ENCODE measurements around the gene PNMA3.
"Not testable (repeated sequence)": the region's sequence is repeated elsewhere in the genome, so short reads cannot be mapped to it uniquely, and the experiment has no call there.

Gene PNMA3

GRCh38 chrX:153074262-153074899 lies 18.1 kb downstream of the PNMA3 start:
- DNase-seq (ENCODE audit: low spot score), result no peak

GRCh38 chrX:153074935-153075334 lies 18.7 kb downstream of the PNMA3 start:
- DNase-seq (ENCODE audit: low spot score), result no peak

GRCh38 chrX:153075366-153075765 lies 19.1 kb downstream of the PNMA3 start:
- no peak for DNase-seq (ENCODE audit: low spot score)

- DNase-seq (ENCODE audit: low spot score), result not testable (repeated sequence)
These were observed 21.3 kb downstream of the PNMA3 start for GRCh38 chrX:153077437-153078135.

GRCh38 chrX:153083238-153083923 lies 27.1 kb downstream of the PNMA3 start:
- not testable (repeated sequence) for DNase-seq (ENCODE audit: low spot score)

GRCh38 chrX:153102418-153102817 lies 46.1 kb downstream of the PNMA3 start:
- no peak for DNase-seq (ENCODE audit: low spot score)

- DNase-seq (ENCODE audit: low spot score), result not testable (repeated sequence)
These were observed 48.7 kb downstream of the PNMA3 start for GRCh38 chrX:153104959-153105358.

- DNase-seq (ENCODE audit: low spot score), result not testable (repeated sequence)
These were observed 50.0 kb downstream of the PNMA3 start for GRCh38 chrX:153106092-153106801.
